ENCODE measurements around the gene PLCH1. TPM values are rescaled to one million over a fixed set of nuclear protein-coding genes. Genes with fewer than 3 reads are reported as not detected.

The PLCH1 gene
- total RNA-seq, 4 donors from 2014 or later = under 0.01 TPM; not detected in 3

- TF ChIP-seq, protein P1, sequence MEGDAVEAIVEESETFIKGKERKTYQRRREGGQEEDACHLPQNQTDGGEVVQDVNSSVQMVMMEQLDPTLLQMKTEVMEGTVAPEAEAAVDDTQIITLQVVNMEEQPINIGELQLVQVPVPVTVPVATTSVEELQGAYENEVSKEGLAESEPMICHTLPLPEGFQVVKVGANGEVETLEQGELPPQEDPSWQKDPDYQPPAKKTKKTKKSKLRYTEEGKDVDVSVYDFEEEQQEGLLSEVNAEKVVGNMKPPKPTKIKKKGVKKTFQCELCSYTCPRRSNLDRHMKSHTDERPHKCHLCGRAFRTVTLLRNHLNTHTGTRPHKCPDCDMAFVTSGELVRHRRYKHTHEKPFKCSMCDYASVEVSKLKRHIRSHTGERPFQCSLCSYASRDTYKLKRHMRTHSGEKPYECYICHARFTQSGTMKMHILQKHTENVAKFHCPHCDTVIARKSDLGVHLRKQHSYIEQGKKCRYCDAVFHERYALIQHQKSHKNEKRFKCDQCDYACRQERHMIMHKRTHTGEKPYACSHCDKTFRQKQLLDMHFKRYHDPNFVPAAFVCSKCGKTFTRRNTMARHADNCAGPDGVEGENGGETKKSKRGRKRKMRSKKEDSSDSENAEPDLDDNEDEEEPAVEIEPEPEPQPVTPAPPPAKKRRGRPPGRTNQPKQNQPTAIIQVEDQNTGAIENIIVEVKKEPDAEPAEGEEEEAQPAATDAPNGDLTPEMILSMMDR (IDR thresholded peaks at IDR 0.05; ENCODE audit: low read depth) = no peak
Measured at GRCh38 chr3:155553780-155554179, 191.1 kb downstream of the PLCH1 start.

- TF ChIP-seq, protein P1 (IDR thresholded peaks at IDR 0.05; ENCODE audit: low read depth) = no peak
Measured at GRCh38 chr3:155553326-155553725, 191.5 kb downstream of the PLCH1 start.

- TF ChIP-seq, protein P1 (IDR thresholded peaks at IDR 0.05; ENCODE audit: low read depth) = no peak
Measured at GRCh38 chr3:155550391-155550790, 194.5 kb downstream of the PLCH1 start.

DNA sequence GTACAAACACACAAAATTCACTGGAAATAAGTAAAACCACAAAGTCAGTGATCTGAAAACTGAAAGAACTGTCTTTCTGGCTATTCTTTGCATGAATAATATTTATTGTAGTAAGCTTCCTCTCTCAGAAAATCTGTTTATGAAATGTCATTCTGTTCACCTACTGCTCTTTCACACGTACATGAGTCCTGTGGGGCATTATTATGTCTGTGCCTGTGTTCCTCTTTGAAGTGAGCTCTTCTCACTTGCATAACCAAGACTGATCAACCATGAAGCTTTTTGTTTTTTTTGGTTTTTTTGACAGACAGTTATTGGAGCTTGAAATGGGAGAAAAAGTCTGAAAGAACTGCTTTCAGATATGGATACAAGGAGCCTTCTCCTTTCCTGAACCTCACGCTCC is 195.8 kb downstream of the PLCH1 start:
- TF ChIP-seq, protein P1 (IDR thresholded peaks at IDR 0.05; ENCODE audit: low read depth) = no peak

GRCh38 chr3:155548195-155548594 is 196.7 kb downstream of the PLCH1 start:
- TF ChIP-seq, protein P1 (IDR thresholded peaks at IDR 0.05; ENCODE audit: low read depth) = no peak

GRCh38 chr3:155535098-155535497 is 209.8 kb downstream of the PLCH1 start:
- TF ChIP-seq, protein P1 (IDR thresholded peaks at IDR 0.05; ENCODE audit: low read depth) = no peak

- TF ChIP-seq, protein P1 (IDR thresholded peaks at IDR 0.05; ENCODE audit: low read depth) = no peak
Measured at GRCh38 chr3:155528579-155528978, 216.3 kb downstream of the PLCH1 start.
